GM21717 (cell line): Measurements from ENCODE around the gene MAPKAP1.

ENCODE experiments used
- ATAC-seq: cut with Tn5 transposase; IDR thresholded peaks from one replicate; pipeline ENCODE4 v1.9.1; 2021; ENCODE audit warnings: mild to moderate bottlenecking, moderate library complexity; ENCODE audit not compliant: unreplicated experiment

MAPKAP1 gene

DNA sequence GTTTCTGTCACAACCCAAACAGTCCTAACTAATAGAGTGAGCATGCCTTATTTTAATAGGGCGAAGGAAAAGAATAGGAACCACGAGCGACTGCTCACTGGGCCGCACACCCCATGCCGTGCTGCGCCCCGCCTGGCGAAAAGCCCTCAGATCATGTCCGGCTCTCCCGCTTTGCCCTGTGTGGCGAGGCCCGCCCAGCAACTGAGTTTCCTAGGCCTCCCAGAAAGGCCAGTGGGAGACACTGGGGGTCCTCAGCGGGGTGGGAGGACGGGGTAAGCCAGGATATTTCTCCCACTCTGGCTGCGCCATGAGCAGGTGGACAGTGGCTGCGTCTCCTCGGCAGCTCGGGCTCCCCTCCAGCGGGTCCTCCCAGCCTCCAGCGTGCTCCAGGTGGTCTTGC lies 307.3 kb downstream of the MAPKAP1 start:
- no peak for ATAC-seq

DNA sequence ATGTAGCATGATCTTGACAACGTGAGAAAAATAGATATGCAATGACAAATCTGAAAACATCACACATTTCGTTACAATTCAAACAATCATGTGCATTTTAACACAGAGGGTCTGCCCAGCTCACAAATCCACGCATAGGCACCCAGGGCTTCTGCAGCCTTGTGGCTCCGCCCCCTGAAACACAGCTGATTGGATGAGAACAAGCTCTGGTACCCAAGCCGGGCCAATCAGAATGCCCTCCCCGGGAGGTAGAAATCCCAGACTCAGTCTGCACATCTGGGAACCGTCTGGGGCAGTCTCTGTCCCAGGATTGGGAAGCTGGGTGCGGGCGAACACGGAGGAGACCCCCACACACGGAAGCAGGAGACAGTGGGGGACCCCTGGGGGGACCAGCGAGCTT lies 307.8 kb downstream of the MAPKAP1 start:
- ATAC-seq: no peak

DNA sequence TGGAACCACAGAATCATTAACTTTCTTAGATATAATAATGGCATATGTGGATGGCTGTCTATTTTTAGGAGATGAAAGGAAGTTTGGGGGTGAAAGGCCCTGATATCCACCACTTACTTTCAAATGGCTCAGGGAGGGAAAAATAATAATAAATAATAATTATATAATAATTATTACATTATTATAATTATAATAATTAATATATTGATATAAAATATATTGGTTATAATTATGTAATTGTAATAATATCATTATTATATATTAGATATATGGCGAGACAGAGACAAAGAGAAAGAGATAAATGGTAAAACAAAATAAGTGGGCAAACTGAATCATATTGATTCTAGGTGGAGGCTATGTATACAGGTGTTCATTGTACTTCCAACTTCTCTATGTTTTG lies 308.8 kb downstream of the MAPKAP1 start:
- no peak for ATAC-seq

DNA sequence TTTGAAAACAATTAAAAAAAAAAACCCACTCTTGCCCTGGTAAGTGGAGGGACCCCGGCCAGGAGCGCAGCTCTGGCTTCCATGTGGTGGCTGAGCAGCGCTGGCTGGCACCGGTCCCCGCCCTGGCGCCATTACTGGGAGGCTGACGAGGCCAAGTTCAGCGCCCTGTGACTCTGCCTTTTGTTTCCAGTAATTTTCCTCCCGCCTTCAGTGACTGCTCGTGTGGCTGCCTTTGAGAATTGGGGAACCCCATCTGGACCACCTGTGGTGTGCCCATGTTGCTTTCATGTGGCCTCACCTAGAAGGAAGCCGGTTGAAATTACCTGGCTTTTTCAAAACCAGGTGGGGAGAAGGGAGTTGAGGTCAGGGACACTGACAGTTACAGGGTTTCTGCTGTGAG lies 309.3 kb downstream of the MAPKAP1 start:
- ATAC-seq: no peak

DNA sequence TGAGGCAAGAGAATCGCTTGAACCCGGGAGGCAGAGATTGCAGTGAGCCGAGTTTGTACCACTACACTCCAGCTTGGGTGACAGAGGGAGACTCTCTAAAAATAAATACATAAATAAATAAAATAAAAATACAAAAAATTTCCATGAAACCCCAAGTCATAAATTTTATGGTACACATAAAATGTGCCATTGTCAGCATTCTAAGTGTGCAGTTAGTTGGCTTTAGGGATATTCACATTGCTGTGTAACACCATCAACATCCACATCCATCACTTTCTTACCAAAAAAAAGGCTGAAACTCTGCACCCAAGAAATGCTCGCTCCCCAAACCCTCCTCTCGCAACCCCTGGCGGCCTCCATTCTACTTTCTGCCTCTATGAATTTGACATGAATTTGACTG lies 310.2 kb downstream of the MAPKAP1 start:
- ATAC-seq: no peak

DNA sequence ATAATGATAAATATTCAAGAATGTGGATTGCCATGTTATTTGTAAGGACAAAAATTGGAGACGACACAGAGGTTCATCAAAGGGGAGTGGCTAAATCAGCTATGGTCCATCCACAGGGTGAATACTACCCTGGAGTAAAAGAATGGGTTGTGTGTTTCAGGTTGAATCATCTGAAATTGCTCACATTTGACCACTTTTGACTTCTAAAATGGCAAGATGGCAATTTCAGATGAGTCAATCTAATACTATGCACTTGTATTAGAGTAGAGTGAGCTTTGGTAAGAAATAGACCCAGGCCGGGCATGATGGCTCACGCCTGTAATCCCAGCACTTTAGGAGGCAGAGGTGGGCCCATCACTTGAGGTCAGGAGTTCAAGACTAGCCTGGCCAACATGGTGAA lies 313.6 kb downstream of the MAPKAP1 start:
- no peak for ATAC-seq

DNA sequence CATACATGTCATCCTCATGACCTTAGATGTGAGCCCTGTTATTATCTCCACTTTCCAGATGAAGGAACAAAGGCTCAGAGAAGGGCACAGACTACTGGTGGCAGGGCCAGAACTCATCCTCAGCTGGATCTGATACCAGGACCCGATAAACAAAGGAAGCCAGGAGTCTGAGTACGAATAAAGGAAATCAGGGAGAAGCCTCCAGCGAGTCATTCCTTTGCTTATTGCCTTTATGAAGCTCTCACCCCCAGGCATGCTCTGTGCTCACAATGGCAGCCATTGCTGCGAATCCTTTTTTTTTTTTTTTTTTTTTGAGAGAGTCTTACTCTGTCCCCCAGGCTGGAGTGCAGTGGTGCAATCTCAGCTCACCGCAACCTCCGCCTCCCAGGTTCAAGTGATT lies 315.3 kb downstream of the MAPKAP1 start:
- ATAC-seq: no peak

DNA sequence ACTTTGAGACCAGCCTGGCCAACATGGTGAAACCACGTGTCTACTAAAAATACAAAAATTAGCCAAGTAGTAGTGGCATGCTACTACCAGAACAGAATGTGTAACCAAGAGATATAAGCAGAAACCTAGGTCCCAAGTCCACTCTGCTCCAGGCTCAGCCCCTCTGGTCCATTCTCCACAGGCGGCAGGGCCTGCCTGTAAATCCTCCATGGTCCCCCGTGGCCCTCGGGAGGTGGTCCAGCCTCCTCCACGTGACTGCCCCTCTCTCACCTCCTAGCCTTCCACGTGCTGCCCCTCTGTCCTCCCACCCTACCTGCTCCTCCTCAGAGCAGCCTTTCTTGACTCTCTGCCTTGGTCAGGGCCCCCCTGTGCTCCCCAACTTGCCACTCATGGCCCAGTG lies 318.0 kb downstream of the MAPKAP1 start:
- ATAC-seq: no peak

DNA sequence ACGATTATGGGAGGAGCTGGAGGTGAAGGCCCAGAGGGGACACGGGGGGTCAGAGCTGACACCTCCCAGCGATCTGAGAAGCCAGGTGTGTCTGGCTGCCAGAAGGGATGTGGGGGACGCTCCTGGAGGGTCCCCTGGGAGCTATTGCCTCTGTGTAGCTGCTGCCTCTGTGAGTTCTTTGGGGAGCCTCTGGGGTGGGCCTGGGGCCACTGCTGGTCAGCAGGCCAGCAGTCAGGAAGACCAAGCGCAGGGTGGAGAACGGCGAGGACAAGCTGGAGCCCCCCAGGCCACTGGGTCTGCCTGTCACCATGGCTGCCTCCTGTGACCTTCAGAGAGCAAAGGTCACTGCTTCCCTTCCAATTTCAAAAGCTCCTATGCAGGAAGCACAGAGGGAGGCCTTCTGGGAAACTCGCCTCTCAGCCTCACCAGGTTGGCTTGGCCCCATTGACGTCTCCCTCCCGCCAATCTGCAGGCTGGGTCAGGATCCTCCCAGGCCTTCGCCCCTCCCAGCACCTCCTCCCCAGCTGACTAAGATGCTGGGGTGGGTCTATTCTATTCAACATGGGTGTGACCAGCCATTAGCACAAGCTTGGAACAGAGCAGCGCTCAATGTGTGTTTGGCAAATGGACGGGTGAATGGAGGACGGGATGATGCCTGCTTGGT lies 319.0 kb downstream of the MAPKAP1 start:
- no peak for ATAC-seq
